Inflammatory macrophage (primary cell): ENCODE data around the gene USP44.

Experiments
- DNase-seq, 2 donors: peaks; one replicate each; pipeline ENCODE4 v3.0.0-alpha.2; 2020 to 2022

Gene USP44

DNA sequence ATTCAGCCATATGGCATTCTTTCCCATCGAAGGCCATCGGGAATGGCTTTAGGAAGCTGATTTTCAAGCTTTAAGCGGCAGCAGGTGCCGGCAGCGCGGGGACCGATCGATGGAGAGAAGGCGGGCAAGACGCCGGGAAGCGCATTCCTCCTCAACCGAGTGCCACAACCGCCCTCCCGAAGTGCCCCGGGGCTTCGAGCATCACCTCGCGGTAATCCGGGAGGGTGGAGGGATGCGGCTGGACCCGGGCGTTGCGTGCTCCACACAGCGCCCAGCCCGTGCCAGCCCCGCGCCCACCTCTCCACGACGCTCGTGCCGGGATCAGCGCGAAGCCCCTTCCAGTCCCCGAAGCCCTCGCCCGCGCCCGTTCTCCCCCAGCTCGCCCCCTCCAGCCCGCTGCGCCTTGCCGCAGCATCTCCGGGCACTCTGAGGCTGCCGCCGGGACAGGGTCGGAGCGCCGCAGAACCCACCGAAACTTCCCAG is 3.2 kb downstream of the USP44 start:
- DNase-seq: no peak

DNA sequence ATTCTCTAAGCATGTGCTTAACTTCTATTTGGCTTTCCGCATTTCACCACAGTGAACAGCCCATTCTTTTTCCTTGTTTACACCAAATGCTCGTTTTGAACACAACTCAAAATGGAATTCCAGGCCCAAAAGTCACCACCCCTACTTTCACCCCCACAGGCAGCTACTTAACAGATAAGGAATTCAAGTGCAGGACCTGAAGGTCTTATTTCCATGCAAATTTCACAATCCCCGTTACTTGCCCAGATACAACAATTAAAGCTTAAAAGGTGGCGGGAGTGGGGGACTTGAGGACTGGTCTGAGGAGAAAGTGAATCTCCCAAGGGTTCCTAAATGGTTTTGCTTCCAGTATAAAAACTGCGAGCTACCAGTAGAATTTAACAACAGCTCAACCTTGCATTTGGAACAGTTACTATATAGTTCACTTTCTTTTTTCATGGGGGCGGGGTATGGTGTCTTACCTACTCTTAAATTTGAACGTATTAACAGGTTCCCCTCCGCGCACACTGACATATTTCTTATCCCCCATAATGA is 3.7 kb downstream of the USP44 start:
- no peak for DNase-seq

DNA sequence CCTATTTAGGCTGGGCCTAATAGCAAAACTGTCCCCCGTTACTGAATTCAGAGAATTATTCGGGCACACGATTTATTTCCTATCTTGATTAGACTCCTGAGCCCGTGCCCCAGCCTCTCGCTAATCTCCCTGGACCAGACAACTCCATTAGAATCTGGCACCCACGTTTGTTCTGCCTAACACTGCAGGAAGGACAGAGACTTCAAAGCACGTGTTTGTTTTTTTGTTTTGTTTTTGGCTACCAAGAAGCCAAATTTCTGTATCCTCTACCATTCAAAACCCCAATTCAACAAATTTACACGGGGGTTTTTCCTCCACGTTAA is 4.8 kb downstream of the USP44 start:
- no peak for DNase-seq

GRCh38 chr12:95545731-95546490 is 5.4 kb downstream of the USP44 start:
- no peak for DNase-seq

- DNase-seq: no peak
Observed at GRCh38 chr12:95545303-95545702, 6.0 kb downstream of the USP44 start.

DNA sequence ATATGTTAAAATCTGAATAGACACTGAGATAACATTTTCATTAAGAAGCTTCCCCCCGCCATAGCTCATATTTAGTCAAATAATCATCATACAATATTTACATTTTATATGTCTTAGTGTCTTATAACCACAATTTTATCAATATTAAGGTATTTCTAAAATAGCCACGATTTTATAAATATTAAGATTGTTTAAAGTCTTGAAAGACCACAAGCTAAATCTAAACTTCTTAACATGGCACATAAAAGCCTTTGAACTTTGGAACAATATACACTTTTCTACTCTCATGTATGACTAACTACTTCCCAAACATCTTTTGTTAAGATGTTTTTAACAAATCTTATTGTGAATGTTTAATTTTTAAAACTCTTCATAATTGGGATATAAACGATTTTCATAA is 6.5 kb downstream of the USP44 start:
- DNase-seq: no peak

- DNase-seq: no peak
Observed at GRCh38 chr12:95543305-95543704, 8.0 kb downstream of the USP44 start.

GRCh38 chr12:95541436-95541835 is 9.8 kb downstream of the USP44 start:
- no peak for DNase-seq

DNA sequence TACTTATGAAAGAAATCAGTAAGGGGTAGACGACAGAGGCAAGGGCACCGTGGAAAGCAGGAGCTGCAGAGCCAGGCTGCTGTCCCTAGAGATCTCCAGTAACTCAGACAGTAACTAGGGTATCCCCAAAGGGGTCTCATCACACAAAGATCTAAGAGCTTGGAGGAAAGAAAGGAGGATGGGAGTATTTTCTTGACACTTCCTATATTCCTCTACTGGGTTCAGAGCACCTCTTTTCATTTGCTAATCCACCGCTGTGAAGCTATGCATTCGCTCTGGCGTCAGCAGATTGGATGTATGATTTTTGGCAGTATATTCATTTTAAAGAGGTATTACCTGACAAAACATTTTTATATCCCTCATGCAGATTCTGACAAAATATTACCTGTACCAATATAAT is 12.6 kb downstream of the USP44 start:
- DNase-seq: no peak

DNA sequence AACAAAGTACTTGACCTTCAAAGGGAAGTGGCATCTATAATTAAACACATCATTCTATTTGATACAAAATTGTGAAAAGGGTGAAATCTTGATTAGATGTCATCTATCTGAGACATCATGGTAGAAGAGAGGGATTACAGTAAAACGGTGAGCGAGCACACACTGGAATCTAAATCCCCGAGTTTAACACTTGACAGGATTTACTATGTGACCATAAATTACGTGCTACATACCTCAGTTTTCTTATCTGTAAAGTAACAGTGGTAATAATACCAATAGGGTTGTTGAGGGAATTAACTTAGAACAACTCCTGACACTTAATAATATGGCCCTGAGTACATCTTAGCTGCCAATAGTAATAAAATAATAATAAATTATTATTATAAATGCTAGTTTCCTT is 13.3 kb downstream of the USP44 start:
- no peak for DNase-seq

- DNase-seq: no peak
Observed at GRCh38 chr12:95533985-95534384, 17.3 kb downstream of the USP44 start.

- DNase-seq: no peak
Observed at GRCh38 chr12:95532851-95533250, 18.4 kb downstream of the USP44 start.

GRCh38 chr12:95529693-95530225 is 21.5 kb downstream of the USP44 start:
- no peak for DNase-seq

GRCh38 chr12:95528431-95528830 is 22.8 kb downstream of the USP44 start:
- DNase-seq: no peak

DNA sequence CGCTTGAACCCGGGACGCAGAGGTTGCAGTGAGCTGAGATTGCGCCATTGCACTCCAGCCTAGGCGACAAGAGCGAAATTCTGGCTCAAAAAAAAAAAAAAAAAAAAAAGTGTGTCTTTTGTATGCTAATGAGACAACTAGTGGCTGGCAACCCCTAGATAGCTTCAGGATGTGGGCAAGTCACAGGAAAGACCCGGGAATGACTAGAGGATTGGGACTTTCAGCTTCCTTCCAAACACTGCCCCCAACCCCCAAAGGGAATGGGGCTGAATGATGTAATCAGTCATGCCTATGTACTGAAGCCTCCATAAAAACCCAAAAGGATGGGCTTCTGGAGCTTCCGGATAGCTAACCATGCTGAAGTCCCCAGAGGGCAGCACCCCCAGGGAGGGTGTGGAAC is 28.6 kb downstream of the USP44 start:
- no peak for DNase-seq

- DNase-seq: no peak
Observed at GRCh38 chr12:95520816-95521215, 30.5 kb downstream of the USP44 start.

DNA sequence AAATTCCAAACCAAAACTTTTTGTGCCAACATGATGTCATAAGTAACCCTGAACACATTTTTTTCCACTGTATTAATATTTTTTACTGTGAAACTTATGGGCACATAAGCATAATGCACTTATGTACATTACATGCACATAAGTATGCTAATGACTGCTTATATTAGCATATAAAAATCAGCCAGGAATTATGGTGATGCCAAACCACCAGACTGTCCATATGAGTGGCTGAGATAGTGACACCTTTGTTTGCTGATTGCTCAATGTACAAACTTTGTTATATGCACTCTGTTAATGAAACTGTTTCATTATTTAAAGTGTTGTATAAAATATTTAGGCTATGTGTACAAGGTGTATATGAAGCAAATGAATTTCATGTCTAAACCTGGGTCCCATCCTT is 32.3 kb downstream of the USP44 start:
- no peak for DNase-seq

DNA sequence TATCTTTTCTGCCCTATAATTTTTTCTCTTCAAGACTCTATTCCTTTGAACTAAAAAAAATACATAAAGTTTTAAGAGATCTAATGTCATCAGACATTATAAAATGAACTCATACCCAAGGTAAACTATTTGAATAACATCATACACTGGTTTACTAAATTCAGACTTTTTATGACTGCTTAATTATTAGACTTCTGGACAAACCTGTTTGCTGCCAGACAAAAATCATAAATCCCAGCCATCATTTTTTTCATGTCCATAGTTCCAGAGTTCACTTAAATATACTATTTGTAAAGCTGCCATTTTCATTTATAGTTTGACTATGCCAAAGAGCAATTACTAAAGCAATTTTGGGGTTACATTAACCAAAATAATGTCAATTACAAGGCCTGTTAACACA is 34.0 kb downstream of the USP44 start:
- no peak for DNase-seq

- no peak for DNase-seq
Observed at GRCh38 chr12:95516757-95517156, 34.5 kb downstream of the USP44 start.

GRCh38 chr12:95515197-95515596 is 36.1 kb downstream of the USP44 start:
- DNase-seq: no peak

DNA sequence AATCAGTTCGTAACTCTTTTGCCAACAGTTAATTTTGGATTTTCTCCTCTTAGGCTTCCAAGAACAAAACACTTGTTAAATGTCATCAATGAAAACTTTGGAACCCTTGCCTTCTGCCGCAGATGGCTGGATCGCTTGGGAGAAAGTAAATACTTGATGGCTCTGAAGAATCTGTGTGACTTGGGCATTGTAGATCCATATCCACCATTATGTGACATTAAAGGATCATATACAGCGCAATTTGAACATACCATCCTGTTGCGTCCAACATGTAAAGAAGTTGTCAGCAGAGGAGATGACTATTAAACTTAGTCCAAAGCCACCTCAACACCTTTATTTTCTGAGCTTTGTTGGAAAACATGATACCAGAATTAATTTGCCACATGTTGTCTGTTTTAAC is 37.7 kb downstream of the USP44 start:
- no peak for DNase-seq

DNA sequence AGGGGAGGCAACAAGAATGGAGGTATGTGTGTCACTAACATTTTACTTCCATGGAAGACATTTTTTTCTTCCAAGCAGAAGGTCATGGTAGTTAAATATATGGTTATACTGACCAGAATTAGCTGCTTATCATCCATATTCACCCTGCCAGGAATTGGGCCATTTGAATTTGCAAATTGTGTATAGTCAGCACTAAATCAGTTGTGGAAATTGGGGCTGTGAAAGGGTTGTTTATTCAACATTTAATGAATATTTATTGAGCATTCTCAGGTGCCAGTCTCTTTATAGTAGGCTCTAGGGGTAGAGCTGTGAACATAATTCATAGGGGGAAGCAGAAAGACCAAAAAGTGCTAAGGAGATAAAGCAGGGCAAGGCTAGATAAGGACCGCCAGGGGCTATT is 39.3 kb downstream of the USP44 start:
- no peak for DNase-seq

GRCh38 chr12:95509300-95509699 is 42.0 kb downstream of the USP44 start:
- DNase-seq: no peak

DNA sequence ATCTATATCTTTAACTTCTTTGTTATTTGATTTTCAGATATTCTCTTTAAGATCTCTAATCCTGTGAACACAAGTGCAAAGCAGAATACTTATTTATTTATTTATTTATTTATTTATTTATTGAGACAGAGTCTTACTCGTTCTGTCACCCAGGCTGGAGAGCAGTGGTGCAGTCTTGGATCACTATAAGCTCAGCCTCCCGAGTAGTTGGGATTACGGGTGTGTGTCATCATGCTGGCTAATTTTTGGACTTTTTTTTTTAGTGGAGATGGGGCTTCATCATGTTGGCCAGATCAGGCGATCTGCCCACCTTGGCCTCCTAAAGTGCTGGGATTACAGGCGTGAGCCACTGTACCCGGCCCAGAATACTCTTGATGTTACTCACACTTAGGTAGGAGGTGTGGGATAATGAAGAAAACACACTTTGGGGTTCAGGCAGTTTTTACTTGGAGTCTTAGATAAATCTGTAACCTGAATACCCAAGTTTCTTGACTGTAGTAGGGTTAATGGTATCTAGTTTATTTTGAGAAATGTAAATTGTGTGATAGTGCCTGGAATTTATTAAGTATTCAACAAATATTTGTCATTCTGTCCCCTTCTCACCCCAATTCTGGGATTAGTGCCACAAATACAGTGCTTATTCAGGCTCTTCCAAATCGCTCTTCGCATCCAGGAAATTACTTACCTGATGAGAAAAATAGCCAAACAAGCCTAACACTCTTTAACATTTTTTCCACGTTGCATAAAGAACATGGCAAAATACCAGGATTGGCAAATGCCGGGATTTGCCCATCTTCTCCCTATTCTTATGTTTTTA is 44.4 kb downstream of the USP44 start:
- no peak for DNase-seq
